ENCODE measurements around the gene GRIN1. TPM values are rescaled to one million over a fixed set of nuclear protein-coding genes. Genes with fewer than 3 reads are reported as not detected.

GRIN1 gene
- total and polyA plus RNA-seq, 2 of the 13 experiments (the other 11 are each of a cell fraction or from before 2014, with no cell fraction given) = 0.13 TPM; not detected in 1

GRCh38 chr9:137201205-137201868, 62.4 kb downstream of the GRIN1 start (continued):
- TF ChIP-seq ZFAT (CRISPR knock-in tag; conservative IDR thresholded peaks at IDR 0.05) (no peak), NCOR1 (IDR thresholded peaks at IDR 0.05; ENCODE audit: borderline replicate concordance, low read length) (peak; percentile 21; the same call in 1 of the 2 replicates), ZBTB7A (CRISPR knock-in tag; IDR thresholded peaks at IDR 0.05) (no peak), AFF4 (CRISPR knock-in tag; IDR thresholded peaks at IDR 0.05) (no peak), ZNF263 (CRISPR knock-in tag; IDR thresholded peaks at IDR 0.05) (no peak), RARG (CRISPR knock-in tag; IDR thresholded peaks at IDR 0.05; ENCODE audit: low read depth) (no peak), ZBTB26 (CRISPR knock-in tag; IDR thresholded peaks at IDR 0.05; ENCODE audit: borderline replicate concordance) (no peak), CENPBD1 (CRISPR knock-in tag; IDR thresholded peaks at IDR 0.05; ENCODE audit: borderline replicate concordance, low read depth) (no peak), CBFB (CRISPR knock-in tag; IDR thresholded peaks at IDR 0.05) (no peak), BCLAF1 (IDR thresholded peaks at IDR 0.05) (no peak), ELF1 (CRISPR knock-in tag; IDR thresholded peaks at IDR 0.05) (peak; percentile 4; the same call in 1 of the 2 replicates), SAP130 (CRISPR knock-in tag; IDR thresholded peaks at IDR 0.05; ENCODE audit: low read depth) (no peak; the same call in 1 of the 2 replicates), SALL2 (CRISPR knock-in tag; IDR thresholded peaks at IDR 0.05) (no peak), GATA4 (IDR thresholded peaks at IDR 0.05; ENCODE audit: borderline replicate concordance, low read depth) (no peak), CEBPB (IDR thresholded peaks at IDR 0.05; ENCODE audit: borderline replicate concordance, low read depth, low read length) (no peak)

Measured in HepG2 (cell line).